ENCODE data around the gene SEMA3D. TPM values are rescaled to one million over a fixed set of nuclear protein-coding genes. Genes with fewer than 3 reads are reported as not detected.

Gene SEMA3D
- total and polyA plus RNA-seq, 2 of the 4 experiments (the other 2 are of a cell fraction): 2.9 to 13.6 TPM

- ATAC-seq (ENCODE audit: low read depth): no peak
- no peak overlapping the region for H3K9ac ChIP-seq (ENCODE audit: low read depth, low read length)
These were observed 237.4 kb downstream of the SEMA3D start for GRCh38 chr7:84949501-84949900.

More at GRCh38 chr7:84949501-84949900, 237.4 kb downstream of the SEMA3D start:
- Histone ChIP-seq H2BK20ac (ENCODE audit: low read depth, low read length) (no peak overlapping the region), H3K4me2 (ENCODE audit: low read depth, low read length) (no peak overlapping the region), H2BK120ac (ENCODE audit: low read depth, low read length) (no peak overlapping the region), H3K9me3 (ENCODE audit: control insufficient read depth, insufficient read depth, low read length) (no peaks in the 10 kb centered on the region), H3K9me1 (ENCODE audit: insufficient read depth, low read length) (no peaks in the 10 kb centered on the region), H3K79me1 (ENCODE audit: low read depth in 1 of 2, low read length in 2 of 2) (no peaks in the 10 kb centered on the region), H2AK5ac (ENCODE audit: low read depth, low read length) (no peak overlapping the region), H4K91ac (ENCODE audit: insufficient read depth, low read depth, low read length) (no peak overlapping the region), H2BK5ac (ENCODE audit: low read depth, low read length, poor library complexity, severe bottlenecking) (no peak overlapping the region), H2AK9ac (replicated peaks; ENCODE audit: low read depth, low read length, poor library complexity) (no peak overlapping the region), H3K56ac (ENCODE audit: extremely low read depth, insufficient read depth, low read length) (no peak overlapping the region), H3K18ac (ENCODE audit: low read depth, low read length) (no peak overlapping the region), H3K4ac (ENCODE audit: low read depth, low read length) (no peak overlapping the region), H3K23ac (ENCODE audit: low read depth, low read length) (no peak overlapping the region), H4K8ac (ENCODE audit: low read depth in 2 of 2, low read length in 2 of 2) (no peak overlapping the region), H3K4me1 (ENCODE audit: control insufficient read depth, insufficient read depth, low read length) (no peaks in the 10 kb centered on the region), H2BK15ac (ENCODE audit: low read depth, low read length) (no peak overlapping the region), H3K14ac (replicated peaks; ENCODE audit: low read depth, low read length) (no peak overlapping the region), H3K27me3 (ENCODE audit: control insufficient read depth, insufficient read depth, low read length) (no peaks in the 10 kb centered on the region), H3K4me3 (ENCODE audit: insufficient read depth, low read depth, low read length) (no peak overlapping the region), H4K5ac (ENCODE audit: low read depth, low read length) (no peak overlapping the region), H3K36me3 (ENCODE audit: control insufficient read depth, insufficient read depth, low read length) (no peaks in the 10 kb centered on the region), H4K20me1 (ENCODE audit: insufficient read depth, low read length) (no peaks in the 10 kb centered on the region), H2AFZ (replicated peaks; ENCODE audit: low read length, poor library complexity) (no peak overlapping the region), H3K27ac (ENCODE audit: insufficient read depth, low read length) (no peak overlapping the region)
- no CpG with 5 or more reads among the region's 2 CpGs for WGBS, 2 experiments (ENCODE audit: extremely low coverage in 2 of 2, insufficient read length in 1 of 2)
- CTCF ChIA-PET: no interaction called here
- dilution Hi-C loops (cut with HindIII; ENCODE audit: low sequenced_read_pairs, unreplicated experiment): no loop called here
- TF ChIP-seq ELK1 (IDR thresholded peaks at IDR 0.05; ENCODE audit: borderline replicate concordance, low read depth, low read length): no peak
- TF ChIP-seq RAD21 (IDR thresholded peaks at IDR 0.05; ENCODE audit: low read length): no peak
- DNase-seq: no peak
- in situ Hi-C loops (cut with MboI; ENCODE audit: low sequenced_read_pairs): no loop called here
- BruUV-seq (replicated peaks): no TSS peak
- POLR2A ChIA-PET (ENCODE audit: unreplicated experiment): no interaction called here
- intact Hi-C loops (cut with micrococcal nuclease): no loop called here
